Rectal smooth muscle tissue (tissue), 1 donor: Measurements from ENCODE around the gene PRR20G.

Experiments used
- H3K27ac ChIP-seq: one replicate; pipeline ENCODE4 v1.7.0; 2013; ENCODE audit warnings: low read depth, low read length, inconsistent platforms
- H3K27me3 ChIP-seq: one replicate; pipeline ENCODE4 v1.7.0; 2013; ENCODE audit warnings: low read length; ENCODE audit not compliant: control insufficient read depth, insufficient read depth
- H3K36me3 ChIP-seq: one replicate; pipeline ENCODE4 v1.7.0; 2013; ENCODE audit warnings: low read length; ENCODE audit not compliant: control insufficient read depth, insufficient read depth
- H3K4me1 ChIP-seq: one replicate; pipeline ENCODE4 v1.7.0; 2013; ENCODE audit warnings: low read length; ENCODE audit not compliant: control insufficient read depth, insufficient read depth
- H3K4me3 ChIP-seq: one replicate; pipeline ENCODE4 v1.7.0; 2013; ENCODE audit warnings: low read length
- H3K9ac ChIP-seq: one replicate; pipeline ENCODE4 v1.7.0; 2013; ENCODE audit warnings: low read length

The PRR20G gene

GRCh38 chr3:127274200-127274760, 13.6 kb downstream of the PRR20G start:
- no peak overlapping the region for H3K4me3 ChIP-seq
- H3K9ac ChIP-seq, result no peak overlapping the region
- H3K36me3 ChIP-seq, result no peaks in the 10 kb centered on the region
- H3K27me3 ChIP-seq, result no peaks in the 10 kb centered on the region
- H3K27ac ChIP-seq, result no peak overlapping the region
- no peaks in the 10 kb centered on the region for H3K4me1 ChIP-seq

- Histone ChIP-seq H3K4me3 (no peak overlapping the region), H3K4me1 (no peaks in the 10 kb centered on the region), H3K27me3 (no peaks in the 10 kb centered on the region), H3K9ac (no peak overlapping the region), H3K36me3 (no peaks in the 10 kb centered on the region), H3K27ac (no peak overlapping the region)
Measured at GRCh38 chr3:127273206-127273605, 14.6 kb downstream of the PRR20G start.

GRCh38 chr3:127266186-127266585, 21.7 kb downstream of the PRR20G start:
- H3K36me3 ChIP-seq, result no peaks in the 10 kb centered on the region
- no peak overlapping the region for H3K4me3 ChIP-seq
- H3K9ac ChIP-seq, result no peak overlapping the region
- H3K27me3 ChIP-seq, result no peaks in the 10 kb centered on the region
- H3K27ac ChIP-seq, result no peak overlapping the region
- no peaks in the 10 kb centered on the region for H3K4me1 ChIP-seq

DNA sequence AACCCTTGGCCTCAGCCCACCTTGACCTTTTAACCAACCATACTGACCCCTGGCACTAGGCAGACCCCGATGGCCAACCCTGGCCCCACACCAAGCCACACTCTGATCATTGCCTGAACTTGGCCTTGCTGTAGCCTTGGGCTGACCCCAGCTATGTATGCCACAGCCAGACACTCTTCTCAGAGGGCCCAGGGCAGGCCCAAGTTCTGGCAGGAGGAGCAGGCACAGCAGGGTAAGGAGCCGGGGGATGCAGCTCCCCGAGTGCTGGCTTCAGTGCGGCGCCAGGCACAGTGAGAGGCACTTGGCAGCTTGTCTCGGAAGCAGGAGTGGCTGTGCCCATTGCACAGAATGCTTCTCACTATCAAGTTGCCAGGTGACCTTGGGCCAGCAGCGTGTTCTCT, 22.3 kb downstream of the PRR20G start:
- Histone ChIP-seq H3K4me3 (no peak overlapping the region), H3K4me1 (no peaks in the 10 kb centered on the region), H3K27ac (no peak overlapping the region), H3K36me3 (no peaks in the 10 kb centered on the region), H3K27me3 (no peaks in the 10 kb centered on the region), H3K9ac (no peak overlapping the region)

GRCh38 chr3:127264794-127265514, 22.9 kb downstream of the PRR20G start:
- no peak overlapping the region for H3K9ac ChIP-seq
- H3K27ac ChIP-seq, result no peak overlapping the region
- H3K4me3 ChIP-seq, result no peak overlapping the region
- no peaks in the 10 kb centered on the region for H3K4me1 ChIP-seq
- H3K36me3 ChIP-seq, result no peaks in the 10 kb centered on the region
- H3K27me3 ChIP-seq, result no peaks in the 10 kb centered on the region

- Histone ChIP-seq H3K4me3 (no peak overlapping the region), H3K27me3 (no peaks in the 10 kb centered on the region), H3K9ac (no peak overlapping the region), H3K27ac (no peak overlapping the region), H3K36me3 (no peaks in the 10 kb centered on the region), H3K4me1 (no peaks in the 10 kb centered on the region)
Measured at GRCh38 chr3:127264292-127264691, 23.6 kb downstream of the PRR20G start.

DNA sequence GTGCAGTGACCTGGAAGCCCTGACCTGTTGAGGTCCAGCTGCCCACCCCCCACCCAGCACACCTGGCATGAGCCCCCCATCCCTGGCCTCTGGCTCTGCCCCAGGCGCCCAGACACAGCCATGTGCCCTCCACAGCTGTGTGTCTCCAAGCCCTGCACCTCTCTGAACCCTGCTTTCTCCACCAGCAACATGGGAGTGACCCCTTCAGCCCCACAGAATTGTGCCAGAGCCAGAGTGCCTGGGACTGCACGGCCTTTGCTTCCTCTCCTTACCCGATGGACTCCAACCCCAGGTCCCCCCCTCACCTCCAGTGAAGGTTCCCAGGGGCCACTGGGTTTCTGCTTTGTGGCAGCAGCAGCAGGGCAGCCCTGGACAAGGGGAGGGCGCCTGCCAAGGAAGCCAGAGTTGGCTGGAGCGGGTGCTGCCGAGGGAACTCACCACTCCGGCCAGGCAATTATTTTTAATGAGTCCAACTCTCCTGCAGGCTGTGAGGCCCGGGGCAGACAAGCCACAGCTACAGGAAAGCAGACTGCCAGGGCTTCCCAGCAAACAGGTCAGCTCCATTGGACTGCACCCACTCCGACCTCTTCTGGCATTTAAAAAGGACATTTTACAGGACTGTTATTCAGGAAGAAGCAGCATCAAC, 24.1 kb downstream of the PRR20G start:
- Histone ChIP-seq H3K27me3 (no peaks in the 10 kb centered on the region), H3K4me3 (no peak overlapping the region), H3K4me1 (no peaks in the 10 kb centered on the region), H3K27ac (no peak overlapping the region), H3K36me3 (no peaks in the 10 kb centered on the region), H3K9ac (no peak overlapping the region)

DNA sequence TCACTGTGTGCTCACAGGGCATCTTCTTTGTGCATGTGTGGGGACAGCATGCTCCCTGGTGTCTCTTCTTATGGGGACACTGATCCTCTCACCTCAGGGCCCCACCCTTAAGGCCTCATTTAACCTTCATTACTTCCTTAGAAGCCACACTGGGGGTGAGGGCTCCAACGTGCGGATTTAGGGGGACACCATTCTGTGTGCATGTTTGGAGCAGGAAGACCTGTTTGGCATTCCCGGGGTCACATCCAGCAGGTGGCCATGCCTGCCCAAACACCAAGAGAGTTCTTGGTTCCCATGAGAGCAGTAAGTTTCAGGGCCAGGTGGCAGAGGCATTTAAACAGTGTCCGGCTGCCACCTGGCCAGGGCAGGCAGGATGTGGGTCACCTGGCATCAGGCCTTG, 24.8 kb downstream of the PRR20G start:
- Histone ChIP-seq H3K27me3 (peaks cover 3% of the 10 kb centered on the region), H3K4me3 (no peak overlapping the region), H3K9ac (no peak overlapping the region), H3K4me1 (no peaks in the 10 kb centered on the region), H3K27ac (no peak overlapping the region), H3K36me3 (no peaks in the 10 kb centered on the region)

DNA sequence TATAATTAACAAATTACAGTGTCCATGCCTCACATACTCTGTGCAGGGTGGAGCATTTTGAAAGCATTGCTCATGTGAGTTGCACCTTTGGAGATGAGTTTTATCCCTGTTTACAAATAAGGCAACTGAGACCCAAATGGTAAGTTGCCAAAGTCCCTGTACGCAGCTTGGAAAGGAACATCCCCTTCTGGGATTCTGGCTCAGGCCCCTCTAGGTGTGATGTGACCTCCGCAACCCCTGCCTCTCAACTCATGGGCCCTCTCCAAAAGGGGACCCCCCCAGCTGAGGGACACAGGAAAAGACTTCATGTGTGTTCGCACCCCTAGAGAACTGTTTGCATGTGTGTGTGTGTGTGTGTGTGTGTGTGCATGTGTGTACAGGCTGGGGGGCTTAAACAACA, 25.3 kb downstream of the PRR20G start:
- peaks cover 3% of the 10 kb centered on the region for H3K27me3 ChIP-seq
- no peak overlapping the region for H3K4me3 ChIP-seq
- H3K27ac ChIP-seq, result no peak overlapping the region
- no peak overlapping the region for H3K9ac ChIP-seq
- H3K4me1 ChIP-seq, result no peaks in the 10 kb centered on the region
- no peaks in the 10 kb centered on the region for H3K36me3 ChIP-seq

DNA sequence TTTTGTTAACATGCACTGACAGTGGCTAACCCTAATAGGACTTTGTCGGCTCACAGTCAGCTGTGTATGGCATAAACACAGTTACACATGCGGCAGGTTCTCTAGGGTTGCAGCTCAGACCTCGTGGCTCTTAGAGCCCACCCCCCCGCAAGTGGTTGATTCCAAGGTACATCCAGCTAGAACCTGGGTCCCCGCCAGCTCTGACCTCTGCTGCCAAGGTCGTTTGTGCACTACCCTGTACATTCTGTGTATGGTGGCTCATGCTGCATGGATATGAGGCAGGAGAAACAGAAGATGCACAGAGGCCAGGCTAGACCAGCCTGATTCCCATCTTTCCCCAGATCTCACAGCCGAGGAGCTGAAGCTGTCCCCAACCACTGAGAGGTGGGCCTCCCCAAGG, 25.9 kb downstream of the PRR20G start:
- Histone ChIP-seq H3K36me3 (no peaks in the 10 kb centered on the region), H3K4me3 (no peak overlapping the region), H3K4me1 (no peaks in the 10 kb centered on the region), H3K27ac (no peak overlapping the region), H3K9ac (no peak overlapping the region), H3K27me3 (peaks cover 3% of the 10 kb centered on the region)

GRCh38 chr3:127260826-127261555, 26.9 kb downstream of the PRR20G start:
- no peaks in the 10 kb centered on the region for H3K4me1 ChIP-seq
- H3K9ac ChIP-seq, result no peak overlapping the region
- no peak overlapping the region for H3K27ac ChIP-seq
- no peaks in the 10 kb centered on the region for H3K36me3 ChIP-seq
- H3K4me3 ChIP-seq, result no peak overlapping the region
- H3K27me3 ChIP-seq, result peaks cover 3% of the 10 kb centered on the region

DNA sequence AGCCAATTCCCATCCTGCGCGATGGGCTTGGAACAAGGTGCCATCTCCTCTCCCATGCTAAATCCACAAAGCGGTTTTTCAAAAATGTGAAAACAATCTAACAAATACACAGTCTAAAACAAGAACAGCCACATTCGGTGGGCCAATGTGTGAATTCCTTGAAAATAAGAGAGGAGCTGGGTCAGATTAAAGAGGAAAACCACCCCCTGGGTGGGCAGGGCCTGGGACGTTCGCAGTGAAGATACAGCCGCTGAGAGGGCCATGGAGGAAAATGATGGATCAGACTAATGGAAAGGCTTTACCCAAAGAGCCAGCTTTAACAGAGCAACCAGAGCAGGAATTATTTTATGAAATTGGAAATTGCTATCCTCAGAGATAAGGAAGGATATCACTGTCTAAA, 27.4 kb downstream of the PRR20G start:
- Histone ChIP-seq H3K4me1 (no peaks in the 10 kb centered on the region), H3K27me3 (peaks cover 3% of the 10 kb centered on the region), H3K27ac (no peak overlapping the region), H3K36me3 (no peaks in the 10 kb centered on the region), H3K9ac (no peak overlapping the region), H3K4me3 (no peak overlapping the region)
